Posterior vena cava (tissue), 2 donors: ENCODE measurements around the gene ME3. TPM values are rescaled to one million over a fixed set of nuclear protein-coding genes. Genes with fewer than 3 reads are reported as not detected.

Experiments used
- DNase-seq: peaks from one replicate; pipeline ENCODE4 v3.0.0-alpha.2; 2020; ENCODE audit warnings: low spot score
- intact Hi-C, 2 donors: fragments of 100-400 bp; cut with DNase I; formaldehyde crosslinking; loops; one replicate each; pipeline versions ENCODE4 v1.14.1 to v1.14.2; 2022 to 2023
- total RNA-seq, 2 donors: library from RNA; stranded (reverse); fragmentation: NEBNext Ultra II Directional; extraction: Animal tissue kit (Norgen Biotek cat#: 25700); gene quantifications; one replicate each; pipeline ENCODE4 v1.2.1, GENCODE V29; 2021
- donor health status: DM: yes; HTN: yes; CAD: no.
- donor health status: DM: yes; HTN: yes; CAD: no.

The ME3 gene
- total RNA-seq, 2 donors from 2014 or later = 19.3 to 25.7 TPM

- intact Hi-C loops = no loop called here
- no peak for DNase-seq
Measured at GRCh38 chr11:86463955-86464354, 208.5 kb downstream of the ME3 start.

GRCh38 chr11:86463120-86463519 lies 209.3 kb downstream of the ME3 start:
- intact Hi-C loops = no loop called here
- no peak for DNase-seq

- DNase-seq = no peak
- intact Hi-C loops = no loop called here
Measured at GRCh38 chr11:86461892-86462291, 210.5 kb downstream of the ME3 start.

GRCh38 chr11:86460461-86461385 lies 211.7 kb downstream of the ME3 start:
- no peak for DNase-seq
- intact Hi-C loops = no loop called here

GRCh38 chr11:86459682-86460460 lies 212.5 kb downstream of the ME3 start:
- peak; percentile 85 for DNase-seq

GRCh38 chr11:86459002-86459385 lies 213.4 kb downstream of the ME3 start:
- DNase-seq = no peak
- intact Hi-C loops = loop anchor here (5.0 to 10.0 kb wide), 4 partner anchors 148 to 456 kb away; no protein-coding TSS in a partner anchor

More at GRCh38 chr11:86459682-86460460, 212.5 kb downstream of the ME3 start:
- intact Hi-C loops = loop anchor here (5.0 to 10.0 kb wide), 4 partner anchors 147 to 455 kb away; no protein-coding TSS in a partner anchor

- intact Hi-C loops = loop anchor here (5.0 to 10.0 kb wide), 4 partner anchors 149 to 456 kb away; no protein-coding TSS in a partner anchor
- DNase-seq = no peak
Measured at GRCh38 chr11:86458294-86459001, 214.0 kb downstream of the ME3 start.

GRCh38 chr11:86456075-86456939 lies 216.1 kb downstream of the ME3 start:
- peak; percentile 93 for DNase-seq
- intact Hi-C loops = loop anchor here (2.0 to 10.0 kb wide), 5 partner anchors 151 to 458 kb away; no protein-coding TSS in a partner anchor

GRCh38 chr11:86453290-86454030 lies 219.0 kb downstream of the ME3 start:
- intact Hi-C loops = loop anchor here (10.0 kb wide), 2 partner anchors 361 to 461 kb away; no protein-coding TSS in a partner anchor

GRCh38 chr11:86449993-86450629 lies 222.3 kb downstream of the ME3 start:
- intact Hi-C loops = loop anchor here (10.0 kb wide), 2 partner anchors 365 to 465 kb away; no protein-coding TSS in a partner anchor
- no peak for DNase-seq

More at GRCh38 chr11:86453290-86454030, 219.0 kb downstream of the ME3 start:
- DNase-seq = no peak

GRCh38 chr11:86447763-86448480 lies 224.5 kb downstream of the ME3 start:
- intact Hi-C loops = no loop called here
- DNase-seq = no peak

GRCh38 chr11:86446924-86447285 lies 225.5 kb downstream of the ME3 start:
- intact Hi-C loops = no loop called here
- DNase-seq = no peak

- no peak for DNase-seq
- intact Hi-C loops = no loop called here
Measured at GRCh38 chr11:86446163-86446923, 226.1 kb downstream of the ME3 start.

GRCh38 chr11:86444981-86445380 lies 227.4 kb downstream of the ME3 start:
- intact Hi-C loops = no loop called here
- no peak for DNase-seq

GRCh38 chr11:86443415-86443814 lies 229.0 kb downstream of the ME3 start:
- DNase-seq = no peak
- intact Hi-C loops = no loop called here

- intact Hi-C loops = no loop called here
- no peak for DNase-seq
Measured at GRCh38 chr11:86442827-86443226, 229.6 kb downstream of the ME3 start.
